ENCODE results near the gene PSMA7.

GRCh38 chr20:62141043-62141396 is 2.2 kb downstream of the PSMA7 start:
- TF ChIP-seq, protein P1, sequence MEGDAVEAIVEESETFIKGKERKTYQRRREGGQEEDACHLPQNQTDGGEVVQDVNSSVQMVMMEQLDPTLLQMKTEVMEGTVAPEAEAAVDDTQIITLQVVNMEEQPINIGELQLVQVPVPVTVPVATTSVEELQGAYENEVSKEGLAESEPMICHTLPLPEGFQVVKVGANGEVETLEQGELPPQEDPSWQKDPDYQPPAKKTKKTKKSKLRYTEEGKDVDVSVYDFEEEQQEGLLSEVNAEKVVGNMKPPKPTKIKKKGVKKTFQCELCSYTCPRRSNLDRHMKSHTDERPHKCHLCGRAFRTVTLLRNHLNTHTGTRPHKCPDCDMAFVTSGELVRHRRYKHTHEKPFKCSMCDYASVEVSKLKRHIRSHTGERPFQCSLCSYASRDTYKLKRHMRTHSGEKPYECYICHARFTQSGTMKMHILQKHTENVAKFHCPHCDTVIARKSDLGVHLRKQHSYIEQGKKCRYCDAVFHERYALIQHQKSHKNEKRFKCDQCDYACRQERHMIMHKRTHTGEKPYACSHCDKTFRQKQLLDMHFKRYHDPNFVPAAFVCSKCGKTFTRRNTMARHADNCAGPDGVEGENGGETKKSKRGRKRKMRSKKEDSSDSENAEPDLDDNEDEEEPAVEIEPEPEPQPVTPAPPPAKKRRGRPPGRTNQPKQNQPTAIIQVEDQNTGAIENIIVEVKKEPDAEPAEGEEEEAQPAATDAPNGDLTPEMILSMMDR (IDR thresholded peaks at IDR 0.05), result no peak
- no peak for TF ChIP-seq EZH2 (IDR thresholded peaks at IDR 0.05; ENCODE audit: borderline replicate concordance, insufficient read depth, low read depth, low read length, poor library complexity, severe bottlenecking)
